IMR-90 (cell line): ENCODE results near the gene JMJD1C. TPM values are rescaled to one million over a fixed set of nuclear protein-coding genes. Genes with fewer than 3 reads are reported as not detected.
"Not testable (repeated sequence)": the region's sequence is repeated elsewhere in the genome, so short reads cannot be mapped to it uniquely, and the experiment has no call there.

Experiments used
- ATAC-seq: fragments of 200-7000 bp; cut with Tn5 transposase; 2 replicates; pipeline ENCODE4 v1.9.1; 2020; ENCODE audit warnings: low read depth, mild to moderate bottlenecking, moderate library complexity
- BruUV-seq: library from RNA; stranded (reverse); fragments of 400-500 nt; replicated peaks from 2 replicates; lab custom pipeline; 2021; lab: Mats Ljungman, UMichigan
- CTCF ChIA-PET: fragments of 300-600 bp; formaldehyde crosslinking; extraction: SDS; loops from one replicate; lab custom pipeline; 2021; ENCODE audit warnings: antibody characterized with exemption; lab: Yijun Ruan, JAX
- POLR2A ChIA-PET: fragments of 300-600 bp; sonication (Branson Sonifier 250); formaldehyde crosslinking; loops from one replicate; lab custom pipeline; 2022; ENCODE audit warnings: antibody characterized with exemption; ENCODE audit not compliant: unreplicated experiment; lab: Charles Lee
- DNase-seq: peaks from one replicate; pipeline ENCODE4 v3.0.0; 2013
- H2AFZ ChIP-seq: replicated peaks from 2 replicates; pipeline ENCODE3; 2013; ENCODE audit warnings: low read length, mild to moderate bottlenecking; ENCODE audit not compliant: poor library complexity
- H2AK5ac ChIP-seq: 2 replicates; pipeline ENCODE4 v1.6.1; 2013; ENCODE audit warnings: low read depth, low read length, inconsistent platforms
- H2AK9ac ChIP-seq: replicated peaks from 2 replicates; pipeline ENCODE3; 2013; ENCODE audit warnings: mild to moderate bottlenecking, low read depth, low read length, moderate library complexity; ENCODE audit not compliant: poor library complexity
- H2BK120ac ChIP-seq: 2 replicates; pipeline ENCODE4 v1.6.1; 2013; ENCODE audit warnings: low read depth, low read length, inconsistent platforms
- H2BK15ac ChIP-seq: 3 replicates; pipeline ENCODE4 v1.6.1; 2013; ENCODE audit warnings: low read depth, low read length, inconsistent platforms
- H2BK20ac ChIP-seq: 2 replicates; pipeline ENCODE4 v1.6.1; 2013; ENCODE audit warnings: low read depth, mild to moderate bottlenecking, inconsistent platforms, low read length, moderate library complexity
- H2BK5ac ChIP-seq: 2 replicates; pipeline ENCODE4 v1.6.1; 2013; ENCODE audit warnings: mild to moderate bottlenecking, low read depth, low read length, inconsistent platforms; ENCODE audit not compliant: poor library complexity, severe bottlenecking
- H3K14ac ChIP-seq: replicated peaks from 2 replicates; pipeline ENCODE4 v1.6.1; 2013; ENCODE audit warnings: low read depth, low read length, inconsistent platforms
- H3K18ac ChIP-seq: 2 replicates; pipeline ENCODE4 v1.6.1; 2013; ENCODE audit warnings: low read depth, low read length, control low read depth
- H3K23ac ChIP-seq: 2 replicates; pipeline ENCODE4 v1.6.1; 2013; ENCODE audit warnings: low read depth, low read length, inconsistent platforms
- H3K27ac ChIP-seq: 2 replicates; pipeline ENCODE4 v1.5.1; 2013; ENCODE audit warnings: mild to moderate bottlenecking, control low read depth, low read length; ENCODE audit not compliant: insufficient read depth
- H3K27me3 ChIP-seq: 2 replicates; pipeline ENCODE4 v1.6.1; 2013; ENCODE audit warnings: low read length; ENCODE audit not compliant: control insufficient read depth, insufficient read depth
- H3K36me3 ChIP-seq: 2 replicates; pipeline ENCODE4 v1.6.1; 2013; ENCODE audit warnings: low read length, mixed read lengths; ENCODE audit not compliant: control insufficient read depth, insufficient read depth
- H3K4ac ChIP-seq: 2 replicates; pipeline ENCODE4 v1.6.1; 2013; ENCODE audit warnings: low read depth, low read length, inconsistent platforms
- H3K4me1 ChIP-seq: 2 replicates; pipeline ENCODE4 v1.6.1; 2013; ENCODE audit warnings: low read length, mixed read lengths; ENCODE audit not compliant: control insufficient read depth, insufficient read depth
- H3K4me2 ChIP-seq: 2 replicates; pipeline ENCODE4 v1.6.1; 2013; ENCODE audit warnings: low read depth, mild to moderate bottlenecking, control low read depth, low read length, moderate library complexity
- H3K4me3 ChIP-seq: 2 replicates; pipeline ENCODE4 v1.5.1; 2013; ENCODE audit warnings: low read depth, mild to moderate bottlenecking, control low read depth, low read length, moderate library complexity; ENCODE audit not compliant: insufficient read depth
- H3K56ac ChIP-seq: 2 replicates; pipeline ENCODE4 v1.6.1; 2013; ENCODE audit warnings: low read length, inconsistent platforms; ENCODE audit not compliant: insufficient read depth; ENCODE audit errors: extremely low read depth
- H3K79me1 ChIP-seq, 2 experiments: 2 replicates each; pipeline ENCODE4 v1.6.1; 2013; ENCODE audit warnings: low read length in 2 of 2, inconsistent platforms in 1 of 2, low read depth in 1 of 2
- H3K9ac ChIP-seq: 2 replicates; pipeline ENCODE4 v1.6.1; 2013; ENCODE audit warnings: low read depth, low read length, control low read depth
- H3K9me1 ChIP-seq: 2 replicates; pipeline ENCODE4 v1.6.1; 2013; ENCODE audit warnings: low read length, inconsistent platforms; ENCODE audit not compliant: insufficient read depth
- H3K9me3 ChIP-seq: 2 replicates; pipeline ENCODE4 v1.6.1; 2013; ENCODE audit warnings: low read length; ENCODE audit not compliant: control insufficient read depth, insufficient read depth
- H4K20me1 ChIP-seq: 2 replicates; pipeline ENCODE4 v1.6.1; 2013; ENCODE audit warnings: low read length, inconsistent platforms; ENCODE audit not compliant: insufficient read depth
- H4K5ac ChIP-seq: 2 replicates; pipeline ENCODE4 v1.6.1; 2013; ENCODE audit warnings: mild to moderate bottlenecking, low read depth, low read length, control low read depth
- H4K8ac ChIP-seq, 2 experiments: 2 replicates each; pipeline ENCODE4 v1.6.1; 2013; ENCODE audit warnings: low read depth in 2 of 2, low read length in 2 of 2, control low read depth in 1 of 2, inconsistent platforms in 1 of 2
- H4K91ac ChIP-seq: 2 replicates; pipeline ENCODE4 v1.6.1; 2013; ENCODE audit warnings: low read depth, low read length, inconsistent platforms; ENCODE audit not compliant: insufficient read depth
- WGBS, 2 experiments: methylation state at CpG; one replicate each; pipeline versions ENCODE4 v1.1.5 to v1.1.7; 2013; ENCODE audit warnings: missing lambda C conversion rate in 2 of 2; ENCODE audit not compliant: insufficient read length in 1 of 2; ENCODE audit errors: extremely low coverage in 2 of 2; 5-methylcytosine and 5-hydroxymethylcytosine counted together
- dilution Hi-C: fragments of 300-500 bp; cut with HindIII; formaldehyde crosslinking; loops from one replicate; pipeline ENCODE4 v1.14.3; 2018; ENCODE audit warnings: low sequenced_read_pairs; ENCODE audit not compliant: unreplicated experiment
- in situ Hi-C: fragments of 300-500 bp; cut with MboI; formaldehyde crosslinking; loops from 3 replicates; pipeline ENCODE4 v1.14.3; 2019; ENCODE audit warnings: low sequenced_read_pairs, inconsistent platforms, mixed read lengths
- intact Hi-C: fragments of 100-400 bp; cut with micrococcal nuclease; formaldehyde crosslinking; loops from 2 replicates; pipeline ENCODE4 v1.10.0; 2022
- polyA plus RNA-seq, 3 experiments: library from polyadenylated mRNA; depleted of rRNA; stranded (reverse); fragments of >200 nt; gene quantifications; 2 replicates each; pipeline ENCODE4 v1.2.3, GENCODE V29; 2012; ENCODE audit warnings: low replicate concordance in 1 of 3
- total RNA-seq: library from RNA; depleted of rRNA; stranded (reverse); fragments of >200 nt; gene quantifications from 2 replicates; pipeline ENCODE4 v1.2.3, GENCODE V29; 2012

JMJD1C gene
- total and polyA plus RNA-seq, 2 of the 4 experiments (the other 2 are of a cell fraction): 15.6 to 96.8 TPM

- Histone ChIP-seq H3K79me1 (peaks cover 24 to 57% of the 10 kb centered on the region in 2 experiments), H4K20me1 (peaks cover 13% of the 10 kb centered on the region; the same call in 1 of the 2 replicates)
- intact Hi-C loops, H4K91ac ChIP-seq, H4K8ac ChIP-seq, H2BK120ac ChIP-seq, BruUV-seq, H3K27ac ChIP-seq, H4K5ac ChIP-seq, H3K4me1 ChIP-seq, H3K56ac ChIP-seq, ATAC-seq, DNase-seq, in situ Hi-C loops, H2AK9ac ChIP-seq, H3K9me1 ChIP-seq, H3K23ac ChIP-seq, H3K4me2 ChIP-seq, H3K36me3 ChIP-seq, H3K27me3 ChIP-seq, H2BK5ac ChIP-seq, H2AFZ ChIP-seq, H3K9me3 ChIP-seq, H3K18ac ChIP-seq, H3K14ac ChIP-seq, H2BK15ac ChIP-seq, H2BK20ac ChIP-seq, H2AK5ac ChIP-seq, H3K9ac ChIP-seq, H3K4ac ChIP-seq, POLR2A ChIA-PET, dilution Hi-C loops, H3K4me3 ChIP-seq: not testable (repeated sequence)
- no CpG with 5 or more reads among the region's 6 CpGs for WGBS, 2 experiments
- CTCF ChIA-PET: interaction anchor here (0.5 to 0.7 kb wide), 2 partner anchors 58 to 237 kb away, joined by 3 to 4 read pairs; partner anchors contain the start of gene REEP3
Measured at GRCh38 chr10:63283901-63284300, 181.9 kb downstream of the JMJD1C start.
